ENCODE data around the gene LAMTOR4.
"Not testable (repeated sequence)": the region's sequence is repeated elsewhere in the genome, so short reads cannot be mapped to it uniquely, and the experiment has no call there.

LAMTOR4 gene

GRCh38 chr7:100170101-100170897 lies 21.6 kb downstream of the LAMTOR4 start:
- no peak for DNase-seq (ENCODE audit: low read depth in 3 of 3, low spot score in 1 of 3)

GRCh38 chr7:100171087-100171681 lies 22.5 kb downstream of the LAMTOR4 start:
- DNase-seq (ENCODE audit: low read depth in 3 of 3, low spot score in 1 of 3) = no peak

- DNase-seq (ENCODE audit: low read depth in 3 of 3, low spot score in 1 of 3) = no peak
Measured at GRCh38 chr7:100171840-100172239, 23.1 kb downstream of the LAMTOR4 start.

GRCh38 chr7:100173806-100174495 lies 25.2 kb downstream of the LAMTOR4 start:
- no peak for DNase-seq (ENCODE audit: low read depth in 3 of 3, low spot score in 1 of 3)

GRCh38 chr7:100174582-100174981 lies 25.9 kb downstream of the LAMTOR4 start:
- no peak for DNase-seq (ENCODE audit: low read depth in 3 of 3, low spot score in 1 of 3)

GRCh38 chr7:100175296-100175935 lies 26.7 kb downstream of the LAMTOR4 start:
- DNase-seq (ENCODE audit: low read depth in 3 of 3, low spot score in 1 of 3) = no peak

GRCh38 chr7:100176096-100177044 lies 27.7 kb downstream of the LAMTOR4 start:
- DNase-seq (ENCODE audit: low read depth in 3 of 3, low spot score in 1 of 3) = no peak

DNA sequence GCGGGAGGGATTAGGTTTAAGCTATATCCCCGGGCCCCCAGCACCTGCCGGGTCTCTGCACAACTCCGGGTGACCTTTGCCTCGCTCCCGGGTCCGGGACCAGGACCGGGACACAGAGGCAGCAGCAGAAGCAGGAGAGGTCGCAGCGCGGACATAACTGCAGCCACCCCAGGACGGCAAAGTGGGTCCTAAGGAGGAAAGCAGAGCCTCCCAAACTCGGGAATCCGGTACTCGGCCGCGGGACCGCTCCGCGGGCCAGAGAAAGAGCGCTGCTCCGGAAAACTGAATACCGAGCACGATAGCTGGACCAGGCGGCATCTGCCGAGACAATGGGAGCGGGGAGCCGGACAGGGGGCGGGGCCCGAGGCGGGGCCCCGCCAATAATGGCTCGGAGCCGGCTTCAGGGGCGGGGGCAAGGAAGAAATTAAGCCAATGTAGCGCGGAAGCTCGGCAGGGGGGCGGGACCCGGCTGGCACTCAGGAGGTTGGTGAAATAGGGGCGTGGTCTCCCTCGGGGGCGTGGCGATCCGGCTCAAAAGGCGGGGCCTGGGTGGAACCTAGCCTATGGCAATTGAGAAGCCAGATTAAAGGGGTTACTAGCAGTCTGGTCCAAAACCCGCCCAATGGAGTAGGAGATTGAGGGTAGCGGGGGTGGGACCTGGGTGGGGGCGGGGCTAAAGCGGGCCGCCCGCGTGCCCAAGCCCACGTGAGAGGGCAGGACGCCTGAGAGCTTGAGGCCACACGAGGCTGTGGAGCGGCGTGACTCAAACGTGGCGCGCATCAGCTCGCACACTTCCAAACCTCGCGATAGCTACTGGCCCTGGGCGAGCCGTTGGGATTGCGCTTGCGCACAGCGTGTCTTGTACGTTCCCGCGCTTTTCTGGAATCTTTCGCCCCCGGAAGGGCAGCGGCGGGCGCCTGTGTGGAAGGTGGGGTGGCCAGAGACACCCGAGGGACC lies 28.6 kb downstream of the LAMTOR4 start, which contains the start of the genes GPC2 and STAG3:
Gene GPC2, minus strand, starts transcription at position 337 of the 957 bp plus-strand sequence. Its CDS starts 182 bp downstream, at position 155.
Gene STAG3, plus strand, starts transcription at position 874 of the 957 bp plus-strand sequence. CDS start 2,639 bp downstream, outside the sequence.
- peak; percentile 94 to 97 (median 95) for DNase-seq (ENCODE audit: low read depth in 3 of 3, low spot score in 1 of 3)

DNA sequence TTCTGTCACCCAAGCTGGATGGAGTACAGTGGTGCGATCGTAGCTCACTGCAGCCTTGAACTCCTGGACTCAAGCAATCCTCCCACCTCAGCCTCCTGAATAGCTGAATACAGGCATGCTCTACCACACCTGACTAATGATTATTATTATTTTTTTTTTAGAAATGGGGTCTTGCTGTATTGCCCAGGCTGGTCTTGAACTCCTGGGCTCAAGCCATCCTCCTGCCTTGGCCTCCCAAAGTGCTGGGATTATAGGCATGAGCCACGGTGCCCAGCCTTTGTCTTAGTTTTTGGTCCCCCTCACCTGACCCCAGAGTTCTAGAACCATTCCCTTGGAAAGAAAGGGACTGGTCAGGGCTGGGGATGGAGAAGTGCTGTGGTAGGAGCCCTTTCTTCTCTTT lies 31.4 kb downstream of the LAMTOR4 start:
- not testable (repeated sequence) for DNase-seq (ENCODE audit: low read depth in 3 of 3, low spot score in 1 of 3)

GRCh38 chr7:100182616-100183015 lies 33.9 kb downstream of the LAMTOR4 start:
- not testable (repeated sequence) for DNase-seq (ENCODE audit: low read depth in 3 of 3, low spot score in 1 of 3)

GRCh38 chr7:100183090-100183489 lies 34.4 kb downstream of the LAMTOR4 start:
- DNase-seq (ENCODE audit: low read depth in 3 of 3, low spot score in 1 of 3) = not testable (repeated sequence)

GRCh38 chr7:100185726-100186125 lies 37.0 kb downstream of the LAMTOR4 start:
- no peak for DNase-seq (ENCODE audit: low read depth in 3 of 3, low spot score in 1 of 3)

- DNase-seq (ENCODE audit: low read depth in 3 of 3, low spot score in 1 of 3) = no peak
Measured at GRCh38 chr7:100189061-100189460, 40.3 kb downstream of the LAMTOR4 start.

DNA sequence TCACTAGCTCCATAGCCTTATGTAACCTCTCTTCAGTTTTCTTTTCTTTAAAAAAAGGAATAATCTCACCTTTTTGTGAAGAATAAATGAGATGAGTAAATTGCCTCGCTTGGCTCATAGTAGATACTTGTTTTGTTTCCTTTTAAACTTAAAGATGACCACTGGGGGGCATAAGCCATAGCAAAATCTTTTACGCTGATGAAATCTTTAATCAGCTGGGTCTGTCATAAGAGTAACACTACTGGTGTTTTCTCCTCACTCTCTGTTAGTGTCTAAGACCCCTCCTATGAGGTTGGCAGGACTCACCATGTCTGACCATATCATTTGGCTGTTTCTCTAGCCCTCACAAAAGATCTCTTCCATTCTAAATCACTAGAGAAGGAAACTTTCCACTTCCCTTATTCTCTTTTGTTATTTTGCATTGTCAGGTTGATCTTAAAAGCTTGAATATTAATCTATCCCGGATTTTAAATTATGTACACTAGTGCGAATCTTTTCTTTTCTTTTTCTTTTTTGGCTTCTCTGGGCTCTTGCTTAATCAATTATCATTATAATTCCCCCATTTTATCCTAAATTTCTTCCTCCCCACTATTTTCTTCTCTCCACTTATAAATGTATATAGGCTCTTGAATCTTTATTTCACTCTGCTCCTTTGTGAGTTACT lies 41.5 kb downstream of the LAMTOR4 start:
- no peak for DNase-seq (ENCODE audit: low read depth in 3 of 3, low spot score in 1 of 3)

DNA sequence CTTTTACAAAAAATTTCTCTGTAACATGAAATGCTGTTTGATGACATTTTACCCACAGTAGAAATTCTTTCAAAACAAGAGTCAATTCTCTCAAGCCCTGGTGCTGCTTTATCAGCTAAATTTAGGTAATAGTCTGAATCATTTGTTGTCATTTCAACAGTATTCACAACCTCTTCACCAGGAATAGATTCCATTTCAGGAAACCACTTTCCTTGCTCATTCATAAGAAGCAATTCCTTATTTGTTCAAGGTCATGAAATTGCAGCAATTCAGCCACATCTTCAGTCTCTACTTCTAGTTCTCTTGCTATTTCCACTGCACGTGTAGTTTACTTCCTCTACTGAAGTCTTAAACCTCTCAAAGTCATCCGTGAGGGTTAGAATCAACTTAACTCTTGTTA lies 43.1 kb downstream of the LAMTOR4 start:
- DNase-seq (ENCODE audit: low read depth in 3 of 3, low spot score in 1 of 3) = no peak

DNA sequence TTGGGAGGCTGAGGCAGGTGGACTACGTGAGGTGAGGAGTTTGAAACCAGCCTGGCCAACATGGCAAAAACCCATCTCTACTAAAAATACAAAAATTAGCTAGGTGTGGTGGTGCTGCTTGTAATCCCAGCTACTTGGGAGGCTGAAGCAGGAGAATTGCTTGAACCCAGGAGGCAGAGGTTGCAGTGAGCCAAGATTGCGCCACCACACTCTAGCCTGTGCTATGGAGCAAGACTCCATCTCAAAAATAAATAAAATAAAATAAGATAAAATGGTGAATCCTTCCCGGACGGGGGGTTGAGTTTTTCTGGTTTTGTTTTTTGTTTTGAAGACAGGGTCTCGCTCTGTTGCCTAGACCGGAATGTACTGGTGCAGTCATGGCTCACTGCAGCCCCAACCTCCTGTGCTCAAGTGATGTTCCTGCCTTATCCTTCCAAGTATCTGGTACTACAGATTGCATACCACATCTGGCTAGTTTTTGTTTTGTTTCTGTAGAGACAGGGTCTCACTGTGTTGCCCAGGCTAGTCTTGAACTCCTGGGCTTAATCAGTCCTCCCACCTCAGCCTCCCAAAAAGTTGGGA lies 43.7 kb downstream of the LAMTOR4 start:
- DNase-seq (ENCODE audit: low read depth in 3 of 3, low spot score in 1 of 3) = not testable (repeated sequence)

DNA sequence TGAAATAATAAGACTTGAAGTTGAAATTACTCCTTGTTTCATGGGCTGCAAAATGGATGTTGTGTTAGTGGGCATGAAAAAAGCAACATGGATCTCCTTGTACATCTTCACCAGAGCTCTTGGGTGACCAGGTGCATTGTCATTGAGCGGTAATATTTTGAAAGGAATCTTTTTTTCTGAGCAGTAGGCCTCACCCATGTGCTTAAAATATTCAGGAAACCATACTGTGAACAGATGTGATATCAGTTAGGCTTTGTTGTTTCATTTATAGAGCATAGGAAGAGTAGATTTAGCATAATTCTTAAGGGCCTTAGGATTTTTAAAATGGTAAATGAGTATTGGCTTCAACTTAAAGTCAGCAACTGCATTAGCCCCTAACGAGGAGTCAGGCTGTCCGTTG lies 44.3 kb downstream of the LAMTOR4 start:
- no peak for DNase-seq (ENCODE audit: low read depth in 3 of 3, low spot score in 1 of 3)

GRCh38 chr7:100195222-100195621 lies 46.5 kb downstream of the LAMTOR4 start:
- no peak for DNase-seq (ENCODE audit: low read depth in 3 of 3, low spot score in 1 of 3)
